Keratinocyte (primary cell): ENCODE data around the gene PTBP1.

Experiments used
- CTCF ChIP-seq, 3 experiments: IDR thresholded peaks in 1 of 3; conservative IDR thresholded peaks in 1 of 3; optimal IDR thresholded peaks in 1 of 3; 2 replicates in 2 of 3; 3 replicates in 1 of 3; pipeline versions ENCODE3 to v1.5.1; 2011; ENCODE audit warnings: low read length in 3 of 3, mild to moderate bottlenecking in 3 of 3, moderate library complexity in 2 of 3, control low read depth in 1 of 3, inconsistent platforms in 1 of 3; ENCODE audit not compliant: insufficient read depth in 2 of 3; ENCODE audit errors: extremely low read depth in 1 of 3
- EZH2 ChIP-seq: IDR thresholded peaks from one replicate; pipeline ENCODE4 v1.6.1; 2012; ENCODE audit warnings: inconsistent platforms, mild to moderate bottlenecking, low read length, moderate library complexity

- TF ChIP-seq CTCF (optimal IDR thresholded peaks at IDR 0.05 in 1 of 3, IDR thresholded peaks at IDR 0.05 in 1 of 3, conservative IDR thresholded peaks at IDR 0.05 in 1 of 3; ENCODE audit: extremely low read depth in 1 of 3, insufficient read depth in 2 of 3, low read length in 3 of 3), result no peak
- no peak for TF ChIP-seq EZH2
Measured at GRCh38 chr19:808423-808775, 11.1 kb downstream of the PTBP1 start.
